Breast epithelium (tissue), 3 donors: ENCODE measurements around the gene NDFIP2.

Source experiments
- POLR2A ChIP-seq: fragments of 450-650 bp; IDR thresholded peaks from one replicate; pipeline ENCODE4 v1.6.1; 2016; ENCODE audit warnings: antibody characterized with exemption, mild to moderate bottlenecking, moderate library complexity
- POLR2AphosphoS5 ChIP-seq, 3 donors: sonication (generic); formaldehyde crosslinking; IDR thresholded peaks; one replicate each; pipeline ENCODE4 v1.6.1; 2017; ENCODE audit warnings: antibody characterized with exemption in 3 of 3
- TF ChIP-seq, protein P1 (sequence below), 3 donors: fragments of 450-650 bp; IDR thresholded peaks; one replicate each; pipeline ENCODE4 v1.5.1; 2016 to 2017; ENCODE audit warnings: antibody characterized with exemption in 3 of 3, mild to moderate bottlenecking in 3 of 3, moderate library complexity in 3 of 3

DNA sequence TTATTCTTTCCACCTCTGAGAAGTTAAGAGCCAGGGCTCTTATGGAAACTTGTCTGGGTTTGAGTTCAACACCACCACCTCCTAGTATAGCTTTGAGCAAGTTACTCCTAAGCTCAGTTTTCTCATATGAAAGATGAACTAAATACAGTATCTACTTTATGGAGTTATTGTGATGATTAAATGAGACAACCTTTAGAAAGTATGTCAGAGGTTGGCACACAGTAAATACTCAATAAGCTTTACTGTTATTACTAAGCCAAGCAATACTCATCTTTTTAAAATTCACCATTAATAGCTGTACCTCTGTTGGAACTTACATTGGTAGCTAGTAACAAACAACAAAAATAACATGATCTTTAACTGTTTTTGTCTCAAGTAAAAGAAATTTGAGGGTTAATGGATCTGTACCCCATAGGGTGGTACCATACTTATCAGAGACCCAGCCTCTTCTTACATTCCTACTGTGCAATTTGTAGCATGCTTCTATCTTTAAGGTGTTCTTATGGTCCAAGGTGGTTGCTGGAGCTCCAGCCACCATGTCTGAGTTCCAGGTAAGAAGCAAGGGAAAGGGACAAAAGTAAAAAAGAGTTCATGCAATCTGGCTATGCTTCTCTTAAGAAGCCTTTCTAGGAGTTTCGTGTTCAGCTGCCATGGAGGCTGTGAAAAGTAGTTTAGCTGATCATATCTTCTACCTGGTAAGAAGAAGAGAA lies 24.1 kb upstream of the NDFIP2 start:
- TF ChIP-seq POLR2A (no peak), POLR2AphosphoS5 (IDR thresholded peaks at IDR 0.05) (no peak)
- TF ChIP-seq, protein P1, sequence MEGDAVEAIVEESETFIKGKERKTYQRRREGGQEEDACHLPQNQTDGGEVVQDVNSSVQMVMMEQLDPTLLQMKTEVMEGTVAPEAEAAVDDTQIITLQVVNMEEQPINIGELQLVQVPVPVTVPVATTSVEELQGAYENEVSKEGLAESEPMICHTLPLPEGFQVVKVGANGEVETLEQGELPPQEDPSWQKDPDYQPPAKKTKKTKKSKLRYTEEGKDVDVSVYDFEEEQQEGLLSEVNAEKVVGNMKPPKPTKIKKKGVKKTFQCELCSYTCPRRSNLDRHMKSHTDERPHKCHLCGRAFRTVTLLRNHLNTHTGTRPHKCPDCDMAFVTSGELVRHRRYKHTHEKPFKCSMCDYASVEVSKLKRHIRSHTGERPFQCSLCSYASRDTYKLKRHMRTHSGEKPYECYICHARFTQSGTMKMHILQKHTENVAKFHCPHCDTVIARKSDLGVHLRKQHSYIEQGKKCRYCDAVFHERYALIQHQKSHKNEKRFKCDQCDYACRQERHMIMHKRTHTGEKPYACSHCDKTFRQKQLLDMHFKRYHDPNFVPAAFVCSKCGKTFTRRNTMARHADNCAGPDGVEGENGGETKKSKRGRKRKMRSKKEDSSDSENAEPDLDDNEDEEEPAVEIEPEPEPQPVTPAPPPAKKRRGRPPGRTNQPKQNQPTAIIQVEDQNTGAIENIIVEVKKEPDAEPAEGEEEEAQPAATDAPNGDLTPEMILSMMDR (IDR thresholded peaks at IDR 0.05), result no peak
